Heart left ventricle (tissue), 16 donors: Measurements from ENCODE around the gene XIRP1. TPM values are rescaled to one million over a fixed set of nuclear protein-coding genes. Genes with fewer than 3 reads are reported as not detected.
A peak's percentile ranks its signal among the peaks of the same experiment; 100 is the strongest.
"Not testable (repeated sequence)": the region's sequence is repeated elsewhere in the genome, so short reads cannot be mapped to it uniquely, and the experiment has no call there.

Experiments used
- ATAC-seq, 4 donors: fragments of 200-7000 bp; cut with Tn5 transposase; one replicate each; pipeline ENCODE4 v1.9.1; 2020 to 2022; ENCODE audit warnings: moderate library complexity in 4 of 4, mild to moderate bottlenecking in 3 of 4, moderate number of reproducible peaks in 1 of 4
- DNase-seq, 5 donors: peaks; one replicate each; pipeline ENCODE4 v3.0.0-alpha.2; 2020
- H3K27ac ChIP-seq, 12 donors: fragments of 200-600 bp; sonication (generic) in 4 of 12; one replicate each; pipeline versions ENCODE4 v1.5.0 to v1.8.0; 2016 to 2022; ENCODE audit warnings: mild to moderate bottlenecking in 2 of 12
- H3K27me3 ChIP-seq, 9 donors: fragments of 200-600 bp; sonication (generic) in 2 of 9; one replicate each; pipeline versions ENCODE4 v1.5.1 to v1.8.0; 2016 to 2022; ENCODE audit warnings: mild to moderate bottlenecking in 3 of 9
- H3K36me3 ChIP-seq, 9 donors: fragments of 200-600 bp; sonication (generic) in 2 of 9; one replicate each; pipeline versions ENCODE4 v1.5.0 to v1.8.0; 2018 to 2022; ENCODE audit warnings: mild to moderate bottlenecking in 2 of 9
- H3K4me1 ChIP-seq, 12 donors: fragments of 200-600 bp; sonication (generic) in 4 of 12; one replicate each; pipeline versions ENCODE4 v1.5.0 to v1.8.0; 2016 to 2022; ENCODE audit warnings: mild to moderate bottlenecking in 3 of 12
- H3K4me3 ChIP-seq, 12 donors: fragments of 200-600 bp; sonication (generic) in 4 of 12; one replicate each; pipeline versions ENCODE4 v1.5.0 to v1.8.0; 2017 to 2022; ENCODE audit warnings: mild to moderate bottlenecking in 9 of 12, moderate library complexity in 4 of 12
- H3K9me3 ChIP-seq, 12 donors: fragments of 200-600 bp; sonication (generic) in 4 of 12; one replicate each; pipeline versions ENCODE4 v1.5.0 to v1.8.0; 2016 to 2022; ENCODE audit warnings: mild to moderate bottlenecking in 1 of 12
- POLR2A ChIP-seq, 2 donors: fragments of 450-650 bp; IDR thresholded peaks; one replicate each; pipeline ENCODE4 v1.6.1; 2017; ENCODE audit warnings: antibody characterized with exemption in 2 of 2, mild to moderate bottlenecking in 2 of 2, moderate library complexity in 2 of 2
- WGBS, 4 donors: extraction: QIAGEN DNeasy Blood & Tissue Kit in 2 of 4; methylation state at CpG; one replicate each; pipeline versions ENCODE4 v1.1.5 to v1.1.7; 2013 to 2018; 5-methylcytosine and 5-hydroxymethylcytosine counted together
- intact Hi-C, 10 donors: fragments of 100-400 bp; cut with DNase I; formaldehyde crosslinking; loops; one replicate each; pipeline versions ENCODE4 v1.11.1 to v1.14.2; 2022
- polyA plus RNA-seq, 2 donors: library from polyadenylated mRNA; stranded (reverse); fragments of 200-250 nt; gene quantifications; one replicate each; pipeline ENCODE4 v1.2.3, GENCODE V29; 2013
- total RNA-seq, 9 donors: library from RNA; depleted of rRNA in 2 of 9; stranded (reverse); fragments of >200 nt in 2 of 9; fragmentation: NEBNext Ultra II Directional in 3 of 9; extraction: Animal tissue kit (Norgen Biotek cat#: 25700) in 3 of 9; gene quantifications; one replicate each; pipeline versions ENCODE4 v1.1.0 to v1.2.4, GENCODE V29; 2016 to 2023
- TF ChIP-seq, protein P1 (sequence below), 12 donors: fragments of 200-600 bp; sonication (generic) in 4 of 12; IDR thresholded peaks; one replicate each; pipeline versions ENCODE4 v1.5.0 to v1.8.0; 2018 to 2022; ENCODE audit warnings: antibody characterized with exemption in 12 of 12, mild to moderate bottlenecking in 5 of 12
- donor health status: ischemic (EF 13 %, LVEDD 7.1; RV severe dilation, severe dysfunction).
- donor health status: healthy with polysubstance abuse.
- donor health status: DM: no; HTN: yes; CAD: no.
- donor health status: DM: no; HTN: no; CAD: no.
- donor health status: ischemic (EF 25% LVEDD 6.9; RV normal size, moderate dysfunction).
- donor health status: ischemic (EF 25% LVEDD 5.7; RV mildly dilated, moderate dysfunction).
- donor health status: healthy.
- donor health status: DM: yes; HTN: yes; CAD: no.
- donor health status: ischemic (EF 35%, LVEDD 5.7; RV mildly dilated, moderate dysfunction).
- donor health status: nonischemic (EF 11% LVEDD 7.7; RV severe dilation, severe dysfunction).
- donor health status: DM: yes; HTN: yes; CAD: no.
- donor health status: PGD.
- donor health status: ischemic (EF 29% LVEDD 5.4; RV normal size, mild dysfunction).
- donor health status: nonischemic (EF 23%, LVEDD 6.1; RV moderate dilation, normal function).

The XIRP1 gene
- total and polyA plus RNA-seq, 11 donors = 293 to 1,122 (median 530) TPM

DNA sequence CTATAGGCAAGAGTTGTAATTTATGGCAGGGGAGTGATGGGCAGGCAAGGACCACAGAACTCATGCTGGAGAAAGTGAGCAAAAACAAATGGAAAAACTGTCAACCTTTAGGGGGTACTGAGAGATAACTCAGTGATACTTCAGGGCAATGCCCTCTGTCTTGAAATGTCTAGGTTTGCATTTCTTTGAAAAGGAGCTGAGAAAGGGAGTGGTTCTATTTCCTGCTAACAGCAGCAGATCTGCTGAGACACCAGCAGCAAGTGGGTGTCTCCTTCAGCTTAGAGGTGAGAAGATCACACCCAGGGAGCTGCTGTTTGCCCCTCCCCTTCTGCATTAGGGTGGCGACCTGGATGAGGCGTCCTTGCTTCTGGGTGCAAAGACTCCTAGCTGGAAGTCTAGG lies 42.3 kb upstream of the XIRP1 start:
- no peak for DNase-seq
- Histone ChIP-seq H3K36me3 (no peaks in the 10 kb centered on the region), H3K4me1 (peaks cover 0 to 34% (median 3%) of the 10 kb centered on the region in 12 donors), H3K4me3 (no peak overlapping the region), H3K9me3 (no peaks in the 10 kb centered on the region), H3K27me3 (peaks cover 0 to 2% (median 0%) of the 10 kb centered on the region in 9 donors), H3K27ac (peak overlapping the region in 1 of 12 donors; percentile 12)
- ATAC-seq = no peak
- TF ChIP-seq POLR2A (IDR thresholded peaks at IDR 0.05) = no peak
- TF ChIP-seq, protein P1, sequence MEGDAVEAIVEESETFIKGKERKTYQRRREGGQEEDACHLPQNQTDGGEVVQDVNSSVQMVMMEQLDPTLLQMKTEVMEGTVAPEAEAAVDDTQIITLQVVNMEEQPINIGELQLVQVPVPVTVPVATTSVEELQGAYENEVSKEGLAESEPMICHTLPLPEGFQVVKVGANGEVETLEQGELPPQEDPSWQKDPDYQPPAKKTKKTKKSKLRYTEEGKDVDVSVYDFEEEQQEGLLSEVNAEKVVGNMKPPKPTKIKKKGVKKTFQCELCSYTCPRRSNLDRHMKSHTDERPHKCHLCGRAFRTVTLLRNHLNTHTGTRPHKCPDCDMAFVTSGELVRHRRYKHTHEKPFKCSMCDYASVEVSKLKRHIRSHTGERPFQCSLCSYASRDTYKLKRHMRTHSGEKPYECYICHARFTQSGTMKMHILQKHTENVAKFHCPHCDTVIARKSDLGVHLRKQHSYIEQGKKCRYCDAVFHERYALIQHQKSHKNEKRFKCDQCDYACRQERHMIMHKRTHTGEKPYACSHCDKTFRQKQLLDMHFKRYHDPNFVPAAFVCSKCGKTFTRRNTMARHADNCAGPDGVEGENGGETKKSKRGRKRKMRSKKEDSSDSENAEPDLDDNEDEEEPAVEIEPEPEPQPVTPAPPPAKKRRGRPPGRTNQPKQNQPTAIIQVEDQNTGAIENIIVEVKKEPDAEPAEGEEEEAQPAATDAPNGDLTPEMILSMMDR (IDR thresholded peaks at IDR 0.05) = no peak
- intact Hi-C loops = no loop called here
- WGBS, 4 donors = 38 to 75% (median 46%) methylated on average over 2 of the region's 2 CpGs

DNA sequence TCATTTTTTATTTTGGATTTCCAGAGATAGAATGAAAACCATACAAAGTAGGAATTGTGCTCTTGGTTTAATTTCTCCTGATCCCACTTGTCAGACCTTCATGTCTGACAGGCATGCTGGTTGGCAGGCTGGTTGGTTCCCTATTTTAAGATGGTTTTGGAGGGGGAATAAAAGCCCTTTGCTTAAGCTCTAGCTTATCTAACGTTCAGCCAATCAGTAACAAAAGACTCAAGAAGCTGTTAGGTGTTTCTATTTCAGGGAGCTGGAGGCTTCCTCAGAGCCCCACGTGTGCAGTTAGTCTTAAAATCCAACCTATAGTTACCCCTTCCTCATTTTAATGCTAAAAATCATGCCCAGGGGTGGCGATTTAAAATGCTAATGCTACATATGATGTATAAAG lies 40.5 kb upstream of the XIRP1 start:
- Histone ChIP-seq H3K27me3 (peaks cover 0 to 2% (median 0%) of the 10 kb centered on the region in 9 donors), H3K9me3 (no peaks in the 10 kb centered on the region), H3K4me1 (peaks cover 0 to 34% (median 3%) of the 10 kb centered on the region in 12 donors), H3K4me3 (no peak overlapping the region), H3K27ac (peak overlapping the region in 6 of 12 donors; percentile 4 to 61 (median 26)), H3K36me3 (no peaks in the 10 kb centered on the region)
- intact Hi-C loops = no loop called here
- DNase-seq (peak in 1 of 5 donors; percentile 52), ATAC-seq (peak; percentile 55 to 92 (median 77))
- TF ChIP-seq, protein P1 (IDR thresholded peaks at IDR 0.05) = no peak
- TF ChIP-seq POLR2A (IDR thresholded peaks at IDR 0.05) = no peak
- 19 to 24% (median 22%) methylated on average over 3 of the region's 3 CpGs for WGBS, 4 donors

DNA sequence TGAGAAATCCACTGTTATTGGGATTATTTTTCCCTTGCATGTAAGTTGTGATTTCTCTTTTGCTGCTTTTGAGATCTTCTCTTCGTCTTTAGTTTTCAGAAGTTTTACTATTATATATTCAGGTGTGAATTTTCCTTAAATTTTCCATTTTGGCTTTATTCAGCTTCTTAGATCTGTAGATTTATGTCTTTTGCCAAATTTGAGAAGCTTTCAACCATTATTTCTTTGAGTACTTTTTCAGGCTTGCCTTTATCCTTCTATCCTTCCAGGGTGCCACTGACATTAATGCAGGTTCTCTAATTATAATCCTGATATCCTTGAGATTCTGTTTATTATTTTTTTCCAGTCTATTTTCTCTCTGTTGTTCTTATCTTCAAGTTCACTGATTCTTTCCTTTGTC lies 38.1 kb upstream of the XIRP1 start:
- 81 to 98% (median 94%) methylated on average over 1 of the region's 1 CpG for WGBS, 4 donors
- no peak overlapping the region for H3K27ac ChIP-seq

DNA sequence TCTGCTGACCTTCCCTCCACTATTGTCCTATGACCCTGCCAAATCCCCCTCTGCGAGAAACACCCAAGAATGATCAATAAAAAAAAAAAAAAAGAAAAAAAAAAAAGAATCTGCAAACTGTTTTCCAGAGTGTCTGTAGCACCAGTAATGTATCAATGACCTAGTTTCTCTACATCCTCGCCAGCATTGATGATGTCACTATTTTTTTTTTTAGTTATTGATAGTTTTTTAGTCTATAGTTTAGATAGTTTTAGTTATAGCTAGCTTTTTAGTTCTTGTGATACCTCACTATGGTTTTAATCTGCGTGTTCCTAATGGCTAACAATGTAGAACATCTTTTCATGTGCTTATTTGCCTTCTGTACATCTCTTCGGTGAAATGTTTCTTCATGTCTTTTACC lies 36.1 kb upstream of the XIRP1 start:
- no peaks in the 10 kb centered on the region for H3K36me3 ChIP-seq
- DNase-seq = no peak
- intact Hi-C loops = no loop called here
- no peak for ATAC-seq
- H3K4me1 ChIP-seq = peaks cover 0 to 22% (median 2%) of the 10 kb centered on the region in 12 donors
- TF ChIP-seq, protein P1 (IDR thresholded peaks at IDR 0.05) = no peak
- TF ChIP-seq POLR2A (IDR thresholded peaks at IDR 0.05) = no peak
- no peaks in the 10 kb centered on the region for H3K27me3 ChIP-seq
- H3K27ac ChIP-seq = no peak overlapping the region
- H3K9me3 ChIP-seq = no peaks in the 10 kb centered on the region
- H3K4me3 ChIP-seq = no peak overlapping the region
- 67 to 90% (median 73%) methylated on average over 3 to 4 of the region's 4 CpGs for WGBS, 4 donors

More for the DNA sequence above, 38.1 kb upstream of the XIRP1 start:
- H3K36me3 ChIP-seq = no peaks in the 10 kb centered on the region
- TF ChIP-seq, protein P1 (IDR thresholded peaks at IDR 0.05) = no peak
- TF ChIP-seq POLR2A (IDR thresholded peaks at IDR 0.05) = no peak
- no peaks in the 10 kb centered on the region for H3K27me3 ChIP-seq
- ATAC-seq (no peak), DNase-seq (no peak)
- intact Hi-C loops = no loop called here
- H3K4me1 ChIP-seq = peaks cover 0 to 41% (median 3%) of the 10 kb centered on the region in 12 donors
- H3K9me3 ChIP-seq = no peaks in the 10 kb centered on the region
- no peak overlapping the region for H3K4me3 ChIP-seq

DNA sequence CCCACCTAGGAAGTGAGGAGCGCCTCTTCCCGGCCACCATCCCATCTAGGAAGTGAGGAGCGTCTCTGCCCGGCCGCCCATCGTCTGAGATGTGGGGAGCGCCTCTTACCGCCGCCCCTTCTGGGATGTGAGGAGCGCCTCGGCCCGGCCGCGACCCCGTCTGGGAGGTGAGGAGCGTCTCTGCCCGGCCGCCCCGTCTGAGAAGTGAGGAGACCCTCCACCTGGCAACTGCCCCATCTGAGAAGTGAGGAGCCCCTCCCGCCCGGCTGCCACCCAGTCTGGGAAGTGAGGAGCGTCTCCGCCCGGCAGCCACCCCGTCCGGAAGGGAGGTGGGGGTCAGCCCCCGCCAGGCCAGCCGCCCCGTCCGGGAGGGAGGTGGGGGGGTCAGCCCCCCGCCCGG lies 35.2 kb upstream of the XIRP1 start:
- DNase-seq, H3K4me3 ChIP-seq, H3K9me3 ChIP-seq, H3K36me3 ChIP-seq, H3K27me3 ChIP-seq, intact Hi-C loops, H3K27ac ChIP-seq, ATAC-seq: not testable (repeated sequence)
- peaks cover 0 to 13% (median 0%) of the 10 kb centered on the region in 12 donors for H3K4me1 ChIP-seq
- 95 to 97% (median 96%) methylated on average over 17 to 30 of the region's 32 CpGs for WGBS, 4 donors
